ENCODE measurements around the gene OSBP2.

DNA sequence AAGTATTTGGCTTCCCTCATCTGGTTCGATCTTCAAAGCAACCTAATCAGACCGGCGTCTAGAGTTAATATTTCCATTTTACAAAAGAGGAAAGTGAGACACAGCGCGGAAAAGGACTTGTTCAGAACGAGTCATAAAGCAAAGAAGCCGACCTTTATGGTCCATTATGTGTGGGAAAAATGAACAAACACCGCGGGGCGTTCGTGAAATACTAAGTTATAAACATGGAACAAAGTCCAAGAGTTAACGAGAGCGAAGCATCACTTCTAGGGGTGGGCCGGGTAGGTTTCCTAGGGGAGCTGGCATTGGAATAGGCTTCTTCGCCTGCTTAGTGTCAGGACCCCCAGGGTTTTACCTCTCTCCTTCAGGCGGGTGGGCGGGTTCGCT is 27.6 kb upstream of the OSBP2 start:
- TF ChIP-seq CTCF (conservative IDR thresholded peaks at IDR 0.05; ENCODE audit: low read depth in 2 of 2) (no peak), REST (IDR thresholded peaks at IDR 0.05; ENCODE audit: unreplicated experiment) (no peak), EZH2 (IDR thresholded peaks at IDR 0.05; ENCODE audit: low read depth, unreplicated experiment) (no peak)
